NCI-H748 treated with DMSO at 0.1 percent for 48 hours (cell line): ENCODE data around the gene HAGHL.
"Not testable (repeated sequence)": the region's sequence is repeated elsewhere in the genome, so short reads cannot be mapped to it uniquely, and the experiment has no call there.

ENCODE experiments used
- DNase-seq: peaks from one replicate; lab custom pipeline; 2025; lab: John Stamatoyannopoulos, UW

Gene HAGHL

DNA sequence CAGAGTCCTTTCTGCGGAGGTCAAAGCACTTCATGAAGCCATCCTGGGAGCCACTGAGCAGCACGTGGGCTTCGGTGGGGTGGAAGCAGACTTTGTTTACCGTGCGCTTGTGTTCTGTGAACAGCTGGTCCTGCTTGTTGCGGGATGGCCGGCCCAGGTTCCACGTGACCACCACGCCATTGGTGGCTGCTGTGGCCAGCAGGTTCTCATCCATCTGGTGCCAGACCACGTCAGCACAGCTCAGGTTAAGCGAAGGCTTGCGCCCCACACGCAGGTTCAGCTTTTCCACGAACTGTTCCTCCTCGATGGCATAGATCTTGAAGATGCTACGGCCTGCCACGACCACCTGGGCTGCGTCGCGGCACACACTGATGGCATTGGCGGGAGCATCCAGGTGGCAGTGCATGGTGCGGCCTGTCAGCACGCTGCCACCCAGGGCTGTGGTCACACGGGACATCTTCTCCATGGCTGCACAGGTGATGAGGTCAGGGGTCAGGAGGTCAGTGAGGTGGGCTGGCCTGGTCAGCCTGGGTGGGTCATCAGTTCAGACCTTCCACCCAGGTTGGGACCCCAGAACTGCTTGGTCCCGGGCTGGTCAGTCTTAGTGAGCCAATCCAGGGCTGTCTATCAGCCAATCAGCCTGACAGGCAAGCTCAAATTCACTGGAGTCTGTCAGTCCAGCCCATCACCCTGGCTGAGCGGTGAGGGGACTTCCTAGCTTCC, 37.6 kb upstream of the HAGHL start:
- no peak for DNase-seq

DNA sequence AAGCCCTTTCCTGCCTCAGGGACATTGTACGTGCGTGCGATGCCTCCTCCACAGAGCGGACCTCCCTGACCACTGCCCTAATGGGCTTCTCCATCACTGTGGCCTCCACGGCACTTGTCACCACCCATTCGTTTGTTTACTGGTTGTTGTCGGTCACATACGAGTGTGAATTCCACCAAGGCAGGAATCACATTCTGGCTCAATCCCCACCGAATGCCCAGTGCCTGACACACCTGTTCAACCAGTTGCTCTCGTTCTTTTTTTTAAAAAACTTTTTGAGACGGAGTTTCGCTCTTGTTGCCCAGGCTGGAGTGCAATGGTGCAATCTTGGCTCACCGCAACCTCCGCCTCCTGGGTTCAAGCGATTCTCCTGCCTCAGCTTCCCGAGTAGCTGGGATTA, 35.7 kb upstream of the HAGHL start:
- not testable (repeated sequence) for DNase-seq

DNA sequence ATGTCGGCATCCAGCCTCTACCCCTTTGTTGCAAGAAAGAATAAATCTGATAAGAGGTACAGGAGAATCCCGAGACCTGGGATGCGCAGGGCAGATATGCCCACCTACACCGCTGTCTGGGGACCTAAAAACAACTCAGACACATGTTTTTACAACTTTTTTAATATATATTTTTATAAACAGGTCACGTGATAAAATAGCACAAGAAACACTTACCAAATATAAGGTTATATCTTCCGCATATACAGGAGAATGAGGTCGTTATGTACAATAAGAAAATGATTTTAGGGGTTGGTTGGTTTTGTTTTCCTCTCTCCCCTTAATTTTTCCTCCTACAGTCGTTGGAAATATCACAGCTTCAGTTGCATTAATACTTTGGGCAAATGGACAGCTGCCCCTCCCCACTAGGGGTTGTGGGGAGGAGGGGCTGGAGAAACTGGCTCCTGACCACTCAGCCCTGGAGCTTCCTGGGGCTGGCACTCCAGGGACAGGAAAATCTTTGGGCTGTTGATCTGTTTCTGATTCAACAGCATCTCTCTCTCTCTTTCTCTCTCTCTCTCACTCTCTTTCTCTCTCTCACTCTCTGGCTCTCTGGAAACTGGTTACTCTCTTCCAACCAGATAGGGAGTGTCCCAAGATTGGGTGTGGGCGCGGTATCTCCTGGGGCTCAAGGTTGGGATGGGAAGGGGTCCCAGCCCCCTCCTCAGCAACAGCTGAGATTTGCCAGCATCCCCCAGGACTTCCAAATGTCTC, 34.4 kb upstream of the HAGHL start:
- no peak for DNase-seq

DNA sequence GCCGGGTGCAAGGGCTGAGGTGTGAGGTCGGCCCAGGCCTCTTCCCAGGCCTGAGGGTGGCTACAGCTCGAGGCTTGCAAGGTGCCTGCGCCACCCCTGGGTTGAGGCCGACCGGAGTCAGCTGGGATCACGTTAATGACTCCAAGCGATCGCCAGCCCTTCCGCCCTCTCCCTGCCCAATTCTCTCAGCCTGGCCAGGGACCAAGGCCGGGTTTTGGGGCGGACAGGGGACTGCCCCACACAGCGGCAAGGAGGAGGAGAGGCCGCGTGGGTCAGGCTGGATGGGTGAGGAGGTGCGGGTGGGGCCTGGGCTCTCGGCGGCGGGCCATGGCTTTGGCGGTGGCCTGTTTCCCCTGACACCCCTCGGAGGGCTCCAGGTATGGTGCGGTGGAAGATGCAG, 33.5 kb upstream of the HAGHL start:
- DNase-seq, result no peak

DNA sequence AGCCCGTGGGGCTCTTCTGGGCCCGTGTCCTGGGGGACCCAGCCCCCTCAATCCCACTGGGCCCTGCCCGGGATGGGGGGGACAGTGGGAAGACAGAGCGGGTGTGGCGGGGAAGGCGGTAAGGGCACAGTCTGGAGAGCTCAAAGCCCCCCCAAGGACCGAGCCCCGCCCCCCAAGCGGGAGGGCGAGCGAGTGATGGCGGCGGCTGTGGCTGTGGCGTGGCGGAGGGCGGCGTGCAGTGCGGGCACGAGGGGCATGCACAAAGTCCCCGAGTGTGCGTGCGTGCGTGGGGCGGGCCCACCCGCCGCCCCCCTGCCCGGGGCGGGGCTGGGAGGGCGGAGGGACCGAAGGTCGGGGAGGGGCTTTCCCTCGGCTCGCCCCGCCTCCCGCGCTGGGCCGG, 33.1 kb upstream of the HAGHL start:
- no peak for DNase-seq

DNA sequence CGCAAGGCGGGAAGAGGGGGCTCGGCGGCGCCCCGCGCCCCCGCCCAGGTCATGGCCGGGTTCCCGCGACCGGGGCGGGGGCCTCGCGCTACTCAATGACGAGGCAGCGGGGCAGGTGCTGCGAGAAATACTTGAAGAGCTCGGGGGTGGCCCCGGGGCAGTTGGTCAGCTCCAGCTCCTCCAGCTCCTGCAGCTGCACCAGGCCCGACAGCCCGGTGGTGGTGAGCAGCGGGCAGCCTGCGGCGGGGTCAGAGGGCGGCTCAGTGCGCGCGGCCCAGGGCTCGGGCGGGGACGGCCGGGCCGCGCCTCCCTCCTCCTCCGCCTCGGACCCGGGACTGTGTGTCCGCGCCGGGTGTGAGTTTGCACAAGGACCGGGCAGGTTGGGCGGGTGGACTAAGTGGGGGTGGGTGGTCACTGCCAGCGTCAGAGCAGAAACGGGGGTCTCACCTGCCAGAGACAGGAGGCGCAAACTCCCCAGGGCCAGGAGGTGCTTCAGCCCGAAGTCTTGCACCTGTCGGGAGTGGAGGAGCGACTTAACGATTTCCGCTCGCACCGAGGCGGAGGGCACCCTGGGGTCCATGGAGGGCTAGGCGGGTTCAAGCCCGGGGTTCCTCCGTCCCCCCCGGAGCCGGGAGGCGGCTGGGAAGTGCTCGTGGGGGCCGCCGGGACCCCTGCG, 32.6 kb upstream of the HAGHL start:
- DNase-seq, result no peak

DNA sequence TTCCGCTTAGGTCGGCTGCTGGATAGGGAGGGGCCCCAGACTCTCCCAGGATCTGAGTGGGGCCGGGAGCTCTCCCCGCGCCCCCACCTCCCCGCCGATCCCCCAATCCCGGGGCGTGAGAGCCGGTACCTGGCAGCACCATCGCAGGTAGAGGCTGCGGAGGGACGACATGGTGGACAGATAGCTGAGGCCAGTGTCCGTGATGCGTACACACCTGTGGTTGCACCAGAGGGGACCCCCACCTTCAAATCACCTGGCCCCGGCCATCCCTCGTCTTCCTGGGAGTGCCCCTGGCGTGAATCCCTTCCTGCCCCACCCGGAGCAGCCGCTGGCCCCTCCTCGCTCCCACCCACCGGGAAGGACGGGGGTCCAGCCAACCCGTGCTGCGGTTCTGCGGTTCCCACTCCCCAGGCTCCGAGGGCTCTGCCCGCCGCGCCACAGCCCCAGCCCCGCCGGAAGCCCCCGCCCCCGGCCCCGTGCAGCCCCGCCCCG, 32.0 kb upstream of the HAGHL start:
- no peak for DNase-seq

DNA sequence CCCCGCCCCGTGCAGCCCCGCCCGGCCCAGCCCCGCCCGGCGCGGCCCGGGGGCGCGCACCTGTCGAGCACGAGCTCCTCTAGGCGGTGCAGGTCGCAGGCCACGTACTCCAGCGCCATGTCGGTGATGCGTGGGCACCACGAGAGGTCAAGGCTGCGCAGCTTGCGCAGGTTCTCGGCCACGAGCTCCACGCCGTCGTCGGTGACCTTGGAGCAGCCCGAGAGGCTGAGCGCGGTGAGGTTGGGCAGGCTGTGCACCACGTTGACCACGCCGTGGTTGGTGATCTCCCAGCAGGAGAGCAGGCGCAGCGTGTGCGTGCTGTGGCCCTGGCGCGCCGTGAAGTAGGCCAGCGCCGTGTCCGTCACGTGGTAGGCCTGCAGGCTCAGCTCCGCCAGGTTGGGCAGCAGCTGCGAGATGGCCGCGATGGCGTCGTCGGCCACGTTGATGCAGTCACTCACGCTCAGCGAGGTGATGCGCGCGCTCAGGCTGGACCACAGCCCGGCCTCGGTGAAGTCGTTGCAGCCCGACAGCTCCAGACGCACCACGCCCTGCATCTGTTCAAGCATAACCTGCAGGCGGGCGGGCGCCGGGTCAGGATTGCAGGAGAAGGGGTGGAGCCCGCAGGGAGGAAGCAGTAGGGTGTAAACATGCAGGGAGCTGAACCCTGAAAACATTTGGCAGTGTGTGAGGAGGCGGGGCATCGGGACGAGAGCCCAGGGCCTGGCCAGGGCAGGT, 31.4 kb upstream of the HAGHL start:
- peak; percentile 83 for DNase-seq

DNA sequence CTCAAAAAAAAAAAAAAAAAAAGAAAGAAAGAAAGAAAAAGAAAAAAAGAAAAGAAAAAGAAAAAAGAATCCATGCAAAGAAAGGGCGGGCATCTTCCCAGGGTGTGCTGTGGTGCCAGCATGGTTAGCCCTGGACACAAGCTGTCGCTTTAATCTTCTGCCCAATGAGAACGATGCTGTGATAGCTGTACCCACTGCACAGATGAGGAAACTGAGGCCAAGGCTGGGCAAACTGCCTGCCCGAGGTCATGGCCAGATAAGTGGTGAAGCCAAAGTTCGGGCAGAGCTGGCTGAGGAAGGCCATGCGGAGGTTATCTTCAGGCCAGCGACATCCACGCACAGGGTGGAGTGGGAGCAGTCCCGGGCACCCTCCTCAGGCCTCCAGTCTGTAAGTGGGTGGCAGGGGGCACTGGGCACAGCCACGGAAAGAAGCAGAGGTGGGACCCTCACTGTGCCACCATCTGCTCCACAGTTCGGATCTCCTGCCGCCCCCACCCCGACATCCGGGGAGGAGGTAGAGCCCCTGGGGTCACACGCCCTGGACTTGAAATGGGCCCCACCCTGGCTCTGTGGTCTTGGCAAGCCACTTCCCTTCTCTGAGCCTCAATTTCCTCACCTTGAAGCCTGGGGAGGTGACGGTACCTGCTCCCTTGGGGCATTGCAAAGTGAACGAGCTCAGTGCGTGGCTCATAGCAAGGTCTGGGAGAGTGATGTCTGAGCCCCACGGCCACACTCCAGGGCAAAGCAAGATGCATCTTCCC, 27.8 kb upstream of the HAGHL start:
- DNase-seq, result no peak

DNA sequence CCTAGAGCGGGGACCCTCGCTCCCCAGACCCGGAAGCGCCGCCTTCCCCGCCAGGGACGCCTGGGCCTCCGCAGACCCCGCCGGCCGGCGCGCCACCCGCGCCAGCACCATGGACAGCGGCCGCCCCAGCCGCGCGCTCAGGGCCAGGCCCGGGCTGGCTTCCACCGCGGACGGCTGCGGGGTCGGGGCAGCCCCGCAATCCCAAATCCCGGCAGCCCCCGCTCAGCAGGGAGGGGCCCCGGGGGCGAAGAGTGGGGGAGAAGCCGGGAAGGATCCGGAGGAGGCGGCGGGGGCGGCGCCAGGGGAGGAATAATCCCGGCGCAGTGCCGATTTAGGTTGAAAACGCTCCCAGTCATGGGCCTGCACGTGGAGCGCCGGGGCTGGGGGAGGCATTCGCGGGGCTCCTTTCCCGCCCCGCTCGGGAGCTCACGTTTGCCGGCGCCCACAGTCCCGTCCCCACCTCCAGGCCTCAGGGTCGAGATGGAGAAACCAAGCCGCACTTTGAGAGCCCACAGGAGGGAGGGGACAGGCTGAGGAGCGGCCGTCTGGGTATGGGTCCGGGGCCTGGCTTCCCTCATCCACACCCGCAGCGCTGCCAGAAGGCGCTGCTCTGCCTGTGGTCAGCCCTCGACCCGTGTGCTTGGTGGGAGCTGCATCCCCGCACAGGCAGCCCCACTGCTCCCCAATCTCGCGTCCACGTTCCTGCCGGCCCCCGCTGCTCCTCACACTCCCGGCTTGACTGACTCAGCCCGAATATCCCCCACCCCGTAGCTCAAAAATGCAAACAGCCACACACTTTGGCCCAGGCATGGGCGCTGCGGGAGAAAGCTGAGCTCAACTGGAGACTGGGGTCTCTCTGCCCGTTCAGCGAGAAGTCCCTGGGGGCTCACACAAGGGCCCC, 26.0 kb upstream of the HAGHL start:
- no peak for DNase-seq

DNA sequence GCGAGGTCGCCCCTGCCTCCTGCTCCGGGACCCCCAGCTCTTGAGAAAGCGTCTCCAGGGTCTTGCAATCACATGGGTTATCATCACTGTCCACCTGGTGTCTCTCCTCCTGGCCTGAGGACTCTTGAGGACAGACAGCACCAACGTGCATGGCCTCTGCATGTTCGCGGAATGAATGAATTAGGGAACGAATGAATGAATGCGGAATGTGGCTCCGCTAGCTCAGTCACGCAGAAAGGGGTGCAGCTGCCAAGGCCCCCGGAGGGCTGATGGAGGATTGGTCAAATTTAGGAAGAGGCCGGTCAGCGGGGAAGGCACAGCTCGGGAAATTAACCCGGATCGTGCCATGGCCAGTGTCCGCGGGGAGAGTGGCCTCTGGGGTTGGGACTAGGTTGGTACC, 24.6 kb upstream of the HAGHL start:
- DNase-seq, result no peak

DNA sequence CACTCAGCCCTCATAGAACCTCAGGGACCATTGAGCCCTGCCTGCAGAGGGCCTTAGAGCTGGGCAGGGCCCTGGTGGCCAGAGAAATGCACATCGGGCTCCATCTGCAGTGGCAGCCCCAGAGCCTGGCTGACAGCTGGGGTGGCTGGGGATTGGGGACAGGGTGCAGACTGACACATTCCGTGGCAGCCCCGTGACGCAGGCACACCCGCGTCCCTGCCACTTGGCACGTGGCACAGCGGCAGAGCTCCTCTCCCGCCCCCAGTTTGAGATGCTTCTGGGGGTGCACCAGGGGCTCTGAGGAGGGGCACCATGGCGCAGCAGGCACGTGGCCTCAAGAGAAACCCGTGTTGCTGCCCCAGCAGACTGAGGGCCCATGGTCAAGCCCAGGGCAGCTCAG, 23.5 kb upstream of the HAGHL start:
- DNase-seq, result no peak

DNA sequence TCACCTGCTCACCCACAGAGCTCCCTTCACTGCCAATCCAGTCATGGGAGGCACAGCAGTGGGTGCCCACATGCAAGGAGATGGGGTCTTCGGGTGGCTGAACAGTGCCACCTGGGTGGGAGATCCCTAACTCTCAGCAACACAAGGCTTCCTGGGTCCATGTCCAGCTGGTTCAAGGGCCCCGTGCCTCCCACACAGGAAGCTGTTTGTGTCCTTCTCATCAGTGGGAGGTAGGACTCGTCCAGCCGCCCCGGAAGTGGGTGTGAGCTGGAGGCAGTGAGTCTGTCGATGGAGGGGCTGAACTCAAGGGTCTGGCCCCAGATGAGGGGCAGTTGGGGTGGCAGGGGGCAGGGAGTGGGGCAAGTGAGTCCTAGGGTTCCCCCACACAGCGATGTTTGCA, 22.9 kb upstream of the HAGHL start:
- DNase-seq, result no peak

DNA sequence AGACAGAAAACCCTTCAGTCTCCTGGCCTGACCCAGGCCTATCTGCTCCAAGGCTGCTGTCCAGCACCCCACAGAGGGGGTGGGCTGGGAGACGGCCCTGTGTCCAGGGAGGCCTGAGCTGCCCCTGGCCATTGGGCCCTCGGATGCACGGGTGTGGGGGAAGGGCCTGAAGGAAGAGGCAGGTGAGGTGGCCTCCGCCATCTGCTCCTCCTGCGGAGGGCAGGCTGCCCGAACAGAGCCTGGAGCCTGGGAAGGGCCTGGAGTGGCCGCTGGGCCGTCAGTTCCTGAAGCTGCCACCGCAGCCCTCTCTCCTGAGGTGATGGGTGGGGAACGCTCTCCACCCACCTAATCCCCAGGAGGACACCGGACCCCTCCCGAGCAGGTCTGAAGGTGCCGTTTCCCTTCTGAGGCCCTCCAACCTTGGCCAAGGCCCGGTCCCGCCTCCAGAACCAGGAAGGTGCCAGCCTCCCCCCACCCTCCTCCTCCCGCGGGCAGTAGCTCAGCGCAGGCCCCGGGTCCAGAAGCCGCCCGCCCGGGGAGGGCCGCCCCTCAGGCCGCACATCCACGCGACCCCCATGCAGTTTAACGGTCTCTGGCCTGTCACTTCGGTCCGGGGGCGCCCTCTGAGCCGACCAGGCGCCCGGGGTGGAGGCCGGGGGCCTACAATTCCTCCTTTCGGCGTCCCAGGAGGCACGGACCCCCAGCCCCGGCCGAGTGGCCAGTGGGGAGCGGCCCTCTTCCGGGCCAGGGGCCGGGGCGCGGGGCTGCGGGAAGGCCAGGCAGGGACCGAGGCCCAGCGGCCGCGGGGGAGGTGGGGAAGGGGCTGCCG, 22.1 kb upstream of the HAGHL start:
- no peak for DNase-seq

DNA sequence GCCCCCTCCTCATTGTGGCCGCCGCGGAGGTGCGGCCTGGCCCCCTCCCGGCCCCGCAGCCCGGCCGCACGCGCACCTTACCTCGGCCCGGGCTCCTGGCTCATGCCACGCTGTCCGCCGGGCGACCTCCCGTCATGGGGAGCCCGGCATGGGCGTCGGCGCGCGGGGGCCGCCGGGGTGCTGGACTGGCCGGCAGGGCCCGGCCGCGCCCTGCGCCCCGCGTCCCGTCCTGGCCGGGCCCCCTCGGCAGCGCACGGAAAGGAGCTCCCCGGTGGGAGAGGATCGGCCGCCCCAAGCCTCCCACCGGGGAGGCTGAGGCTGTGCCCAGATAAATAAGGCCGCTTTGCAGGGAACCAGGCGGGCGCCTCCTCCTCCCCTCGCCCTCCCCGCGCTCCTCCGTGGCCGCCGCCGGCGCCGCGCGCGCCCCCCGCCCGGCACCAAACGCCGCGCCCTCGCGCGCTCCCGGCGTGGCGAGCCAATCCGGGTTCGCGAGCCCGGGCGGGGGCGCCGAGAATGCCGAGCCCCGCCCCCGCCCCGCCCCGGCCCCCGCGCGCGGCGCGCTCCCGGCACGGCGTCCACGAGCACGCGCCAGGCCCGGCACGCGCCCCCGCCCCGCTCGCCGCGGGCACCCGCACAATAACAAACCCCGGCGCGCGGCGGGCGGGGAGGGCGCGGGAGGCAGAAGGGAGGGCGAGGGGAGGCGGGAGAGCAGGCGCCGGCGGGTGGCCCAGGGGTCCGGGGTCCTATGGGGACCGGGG, 21.3 kb upstream of the HAGHL start, which contains the start of gene FBXL16:
FBXL16 (minus strand) TSS at position 371 of the 758 bp plus-strand sequence. CDS start 8,396 bp downstream, outside the sequence.
- DNase-seq, result no peak

DNA sequence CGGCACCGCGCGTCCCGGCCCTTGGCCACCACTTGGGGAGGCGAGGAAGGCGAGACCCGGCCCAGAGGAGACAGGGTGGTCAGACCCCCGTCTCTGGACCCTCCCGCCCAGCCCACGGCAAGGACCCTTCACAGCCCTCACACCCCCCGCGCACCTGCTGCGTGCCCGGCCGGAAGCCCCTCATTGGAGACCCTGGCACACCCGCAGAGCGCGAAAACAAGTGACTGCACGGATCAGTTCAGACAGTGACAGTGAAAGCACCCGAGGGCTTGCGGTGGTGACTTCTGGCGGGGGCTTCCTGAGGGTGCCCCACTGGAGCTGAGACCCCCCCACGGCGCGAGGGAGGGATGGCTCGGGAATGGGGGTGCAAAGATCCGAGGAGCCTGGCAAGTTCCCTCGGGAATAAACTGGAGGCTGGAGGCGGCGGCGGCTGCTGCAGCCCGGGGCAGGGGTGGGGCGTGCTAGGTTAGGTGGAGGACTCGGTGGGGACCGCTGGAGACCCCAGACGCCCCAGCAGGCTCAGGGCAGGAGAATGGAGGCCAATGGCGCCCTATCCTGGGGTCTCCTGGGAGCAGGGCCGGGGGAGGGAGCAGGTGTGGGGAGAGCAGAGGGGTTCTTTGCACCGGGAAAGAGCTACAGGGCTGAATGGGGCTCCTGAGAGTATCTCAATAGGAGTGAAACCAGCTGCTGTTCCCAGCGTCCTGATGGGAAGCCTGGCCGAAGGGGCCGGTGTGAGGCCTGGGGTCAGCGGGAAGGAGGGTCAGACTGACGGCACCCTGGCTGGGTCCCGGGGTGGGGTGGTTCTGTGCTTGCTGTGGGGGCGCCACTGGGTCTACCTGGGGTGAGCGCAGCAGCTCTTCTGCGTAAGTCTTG, 20.5 kb upstream of the HAGHL start:
- no peak for DNase-seq

DNA sequence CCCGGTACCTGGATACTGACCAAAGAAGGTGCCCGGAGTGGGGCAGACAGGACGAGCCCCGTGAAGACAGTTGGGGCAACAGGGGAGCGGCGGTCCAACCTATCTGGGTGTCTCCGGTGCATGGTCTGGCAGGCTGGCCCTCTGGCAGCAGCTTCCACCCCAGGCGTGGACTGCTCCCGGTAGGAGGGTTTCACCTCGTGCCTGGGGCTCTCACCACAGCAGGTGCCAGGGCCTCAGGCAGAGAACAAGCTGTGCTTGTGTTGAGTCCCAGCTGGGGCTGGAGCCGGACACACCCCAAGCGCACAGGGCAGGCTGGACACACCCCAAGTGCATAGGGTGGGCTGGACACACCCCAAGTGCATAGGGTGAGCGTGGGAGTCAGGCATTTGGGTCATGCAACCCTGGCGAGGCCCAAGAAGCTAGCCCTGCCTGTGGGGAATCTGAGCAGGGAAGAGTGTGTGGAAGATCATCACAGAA, 19.8 kb upstream of the HAGHL start:
- DNase-seq, result no peak

DNA sequence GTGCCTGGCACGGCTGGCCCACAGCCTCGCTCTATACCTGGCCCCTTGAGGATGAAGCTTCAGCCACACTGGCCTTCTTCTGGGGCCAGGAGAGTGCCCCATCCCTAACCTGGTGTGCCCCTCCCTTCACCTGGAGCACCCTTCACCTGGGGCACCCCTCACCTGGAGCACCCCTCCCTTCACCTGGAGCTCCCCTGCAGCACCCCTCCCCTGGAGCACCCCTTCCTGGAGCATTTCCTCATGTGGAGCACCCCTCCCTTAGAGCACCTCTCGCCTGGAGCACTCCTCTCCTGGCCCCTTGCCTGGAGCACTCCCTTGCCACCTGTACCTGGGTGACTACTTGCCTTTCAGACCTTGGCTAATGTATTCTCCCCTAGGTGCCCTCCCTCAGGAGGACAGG, 18.9 kb upstream of the HAGHL start:
- DNase-seq, result no peak
